GM18502 (cell line): ENCODE measurements around the gene OMP.

ENCODE experiments used
- ATAC-seq: cut with Tn5 transposase; IDR thresholded peaks from one replicate; pipeline ENCODE4 v1.9.1; 2021; ENCODE audit warnings: mild to moderate bottlenecking; ENCODE audit not compliant: unreplicated experiment, poor library complexity

Gene OMP

DNA sequence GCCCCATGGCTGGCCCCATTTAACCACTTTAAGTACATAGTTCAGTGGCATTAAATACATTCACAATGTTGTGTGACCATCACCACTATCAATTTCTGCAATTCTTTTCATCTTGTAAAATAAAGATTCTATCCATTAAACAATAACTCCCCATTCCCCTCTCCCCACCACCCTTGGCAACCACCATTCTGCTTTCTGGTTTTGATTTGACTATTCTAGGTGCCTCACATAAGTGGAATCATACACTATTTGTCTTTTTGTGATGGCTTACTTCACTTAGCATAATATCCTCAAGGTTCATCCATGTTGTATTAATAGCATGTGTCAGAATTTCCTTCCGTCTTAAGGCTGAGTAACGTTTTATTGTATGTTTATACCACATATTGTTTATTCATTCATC, 32.4 kb downstream of the OMP start:
- no peak for ATAC-seq

DNA sequence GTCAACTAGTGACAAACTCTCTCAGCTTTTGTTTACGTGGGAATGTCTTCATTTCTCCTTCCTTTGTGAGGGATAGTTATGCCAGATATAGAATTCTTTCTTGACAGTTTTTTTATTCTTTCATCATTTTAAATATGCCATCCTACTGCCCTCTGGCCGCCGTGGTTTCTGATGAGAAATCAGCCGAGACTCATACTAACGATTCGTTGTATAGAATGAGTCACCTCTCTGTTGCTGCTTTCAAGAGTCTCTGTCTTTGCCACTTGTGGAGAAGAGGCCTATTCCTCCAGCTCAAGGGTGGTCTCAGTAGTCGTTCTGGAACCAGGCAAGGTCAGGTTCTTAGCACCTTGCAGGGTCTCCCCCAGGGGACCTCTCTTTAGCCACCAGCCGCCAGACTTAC, 33.4 kb downstream of the OMP start:
- ATAC-seq: no peak

- ATAC-seq: no peak
These were observed 34.3 kb downstream of the OMP start for GRCh38 chr11:77136784-77137420.

DNA sequence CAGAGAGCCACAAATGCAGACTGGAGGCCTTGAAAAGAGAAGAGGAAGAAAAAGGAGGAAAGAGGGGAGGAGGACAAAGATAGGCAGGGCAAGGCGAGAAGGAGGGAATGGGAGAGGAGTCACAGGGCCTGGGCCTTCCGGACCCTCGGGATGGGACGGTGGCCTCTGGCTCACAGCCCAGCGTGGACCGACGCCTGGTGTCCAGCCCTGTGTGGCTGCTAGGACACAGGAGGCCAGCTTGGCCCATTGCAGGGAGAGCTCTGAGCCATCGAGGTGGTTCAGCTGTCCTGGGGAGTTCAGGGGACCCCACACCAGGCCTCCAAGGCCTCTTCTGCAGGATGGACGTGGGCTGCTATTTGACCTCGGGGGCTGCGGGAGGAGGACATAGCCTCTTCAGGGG, 34.8 kb downstream of the OMP start:
- ATAC-seq: no peak

DNA sequence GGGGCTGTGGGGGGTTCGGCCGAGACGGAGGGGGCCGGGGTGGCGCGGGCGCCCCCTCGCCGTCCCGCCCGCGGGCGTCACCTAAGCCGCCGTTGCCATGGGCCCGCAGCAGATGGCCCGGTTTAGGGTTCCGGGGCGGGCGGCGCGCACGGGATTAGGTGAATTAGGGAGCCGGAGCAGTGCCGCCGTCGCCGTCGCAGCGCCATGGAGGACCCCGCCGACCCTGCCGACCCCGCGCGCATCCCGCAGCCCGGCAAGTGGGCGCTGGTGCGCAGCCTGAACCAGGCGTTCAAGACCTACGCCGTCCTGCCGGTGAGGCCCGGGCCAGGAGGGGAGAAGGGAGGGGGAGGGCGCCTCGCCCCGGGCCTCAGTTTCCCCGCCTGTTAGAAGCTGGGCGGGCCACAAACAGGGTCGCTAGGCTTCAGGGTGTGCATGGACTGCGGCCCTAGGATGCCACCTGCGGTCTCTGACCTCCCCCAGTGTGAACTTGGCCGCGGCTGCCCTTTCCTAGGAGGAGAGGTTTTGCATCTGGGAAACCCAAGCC, 35.5 kb downstream of the OMP start:
- no peak for ATAC-seq

DNA sequence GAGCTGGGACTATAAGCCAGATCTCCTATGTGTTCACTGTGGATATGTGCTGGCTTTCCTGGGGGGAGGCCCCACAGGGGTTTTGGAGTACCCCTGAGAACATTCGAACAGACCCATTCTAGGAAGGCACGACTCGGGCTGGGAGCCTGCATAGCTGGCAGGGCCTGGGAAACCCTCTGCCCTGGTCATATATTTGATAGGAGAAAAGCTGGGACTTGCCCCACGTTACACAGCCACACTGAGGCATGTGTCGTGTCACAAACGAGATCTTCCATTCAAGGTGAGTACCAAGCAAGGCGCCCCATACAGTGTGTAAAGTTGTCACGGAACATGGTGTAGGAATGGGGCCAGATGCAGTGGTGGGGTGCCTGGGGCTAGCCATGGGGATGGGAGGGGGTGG, 36.6 kb downstream of the OMP start:
- no peak for ATAC-seq

DNA sequence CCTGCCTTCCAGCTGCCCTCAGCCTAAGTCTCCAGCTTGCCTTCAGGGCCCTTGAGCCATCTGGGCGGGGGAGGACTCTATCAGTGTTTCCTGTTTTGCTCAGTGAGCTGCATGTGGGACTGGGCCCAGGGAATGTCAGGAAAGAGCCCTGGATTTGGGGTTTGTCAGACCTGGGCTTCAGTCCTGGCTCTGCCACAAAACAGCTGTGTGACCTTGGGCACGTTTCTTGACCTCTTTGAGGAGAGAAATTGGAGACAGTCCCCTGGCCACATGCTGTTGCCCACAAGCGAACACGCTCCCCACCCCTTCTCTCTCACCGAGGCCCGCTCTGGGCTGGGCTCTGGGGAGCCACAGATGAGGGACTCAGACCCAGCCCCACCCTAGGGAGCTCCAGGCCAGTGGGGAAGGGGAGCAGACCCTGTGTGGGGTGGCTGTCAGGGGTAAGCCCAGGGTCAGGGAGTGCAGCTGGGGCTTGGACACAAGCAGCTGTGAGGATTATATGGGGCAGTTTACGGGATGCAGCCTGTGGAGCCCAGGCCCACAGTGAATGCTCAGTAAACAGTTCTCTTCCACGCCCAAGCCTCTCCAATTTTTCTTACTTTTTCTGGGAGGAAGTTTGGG, 37.7 kb downstream of the OMP start:
- no peak for ATAC-seq

DNA sequence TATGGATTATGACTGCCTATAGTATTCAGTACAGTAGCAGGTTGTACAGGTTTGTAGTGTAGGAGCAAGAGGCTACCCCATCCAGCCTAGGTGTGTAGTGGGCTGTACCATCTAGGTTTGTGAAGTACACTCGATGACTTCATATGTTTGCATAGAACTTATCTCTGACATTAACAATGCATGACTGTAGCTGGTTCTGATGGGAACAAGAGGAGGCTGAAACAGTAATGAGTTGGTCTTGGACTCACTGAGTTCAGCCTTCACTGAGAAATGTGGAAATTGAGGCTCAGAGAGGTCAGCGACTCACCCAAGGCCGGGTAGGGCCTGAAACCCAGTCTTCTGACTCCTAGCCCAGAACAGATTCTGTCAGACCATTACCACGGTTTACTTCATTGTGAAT, 38.4 kb downstream of the OMP start:
- ATAC-seq: no peak

DNA sequence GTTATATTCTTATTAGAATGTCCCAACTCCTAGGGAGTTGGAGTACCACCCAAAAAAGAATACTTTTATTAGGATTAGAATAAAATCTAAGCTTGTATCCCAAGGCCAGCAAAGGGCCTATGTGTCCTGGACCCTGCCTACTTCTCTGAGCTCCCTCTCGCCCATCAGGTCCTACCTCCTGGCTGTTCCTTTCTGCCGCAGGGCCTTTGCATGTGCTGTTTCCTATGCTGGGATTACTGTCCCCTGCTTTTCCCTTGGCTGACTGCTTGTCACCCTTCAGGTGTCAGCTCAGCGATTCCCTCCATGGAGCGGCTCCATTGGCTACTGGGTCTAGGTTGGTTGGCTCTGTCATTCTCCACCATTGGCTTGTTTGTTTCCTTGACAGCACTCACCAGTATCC, 38.8 kb downstream of the OMP start:
- ATAC-seq: no peak

- no peak for ATAC-seq
These were observed 39.7 kb downstream of the OMP start for GRCh38 chr11:77142091-77142975.

- ATAC-seq: no peak
These were observed 40.9 kb downstream of the OMP start for GRCh38 chr11:77143405-77144020.

GRCh38 chr11:77144196-77144856, 41.7 kb downstream of the OMP start:
- no peak for ATAC-seq

DNA sequence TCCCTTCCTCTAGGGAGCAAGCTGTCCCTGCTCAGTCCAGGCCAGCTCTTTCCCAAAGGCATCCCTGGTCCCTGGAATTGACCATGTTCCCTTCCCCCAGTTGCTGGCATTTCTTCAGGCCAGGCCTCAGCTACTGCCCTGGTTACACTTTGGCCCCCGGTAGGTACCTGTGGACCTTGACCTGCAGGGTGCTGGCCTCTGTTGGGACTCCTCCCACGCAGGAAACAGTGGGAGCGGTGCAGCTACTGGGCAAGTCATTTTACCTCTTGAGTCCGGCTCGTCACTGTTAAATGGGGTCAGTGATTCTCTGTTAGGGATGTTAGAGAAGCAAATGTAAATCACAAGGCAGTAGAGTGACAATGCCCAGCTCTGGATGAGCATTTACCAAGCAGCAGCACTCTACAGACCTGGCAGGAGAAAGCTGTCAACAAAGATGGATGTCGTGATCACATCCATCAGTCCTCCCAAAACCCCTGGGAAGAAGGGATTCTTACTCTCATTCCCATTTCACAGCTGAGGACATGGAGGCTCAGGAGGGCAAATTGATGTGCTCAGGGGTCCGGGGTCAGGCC, 42.3 kb downstream of the OMP start:
- ATAC-seq: no peak

DNA sequence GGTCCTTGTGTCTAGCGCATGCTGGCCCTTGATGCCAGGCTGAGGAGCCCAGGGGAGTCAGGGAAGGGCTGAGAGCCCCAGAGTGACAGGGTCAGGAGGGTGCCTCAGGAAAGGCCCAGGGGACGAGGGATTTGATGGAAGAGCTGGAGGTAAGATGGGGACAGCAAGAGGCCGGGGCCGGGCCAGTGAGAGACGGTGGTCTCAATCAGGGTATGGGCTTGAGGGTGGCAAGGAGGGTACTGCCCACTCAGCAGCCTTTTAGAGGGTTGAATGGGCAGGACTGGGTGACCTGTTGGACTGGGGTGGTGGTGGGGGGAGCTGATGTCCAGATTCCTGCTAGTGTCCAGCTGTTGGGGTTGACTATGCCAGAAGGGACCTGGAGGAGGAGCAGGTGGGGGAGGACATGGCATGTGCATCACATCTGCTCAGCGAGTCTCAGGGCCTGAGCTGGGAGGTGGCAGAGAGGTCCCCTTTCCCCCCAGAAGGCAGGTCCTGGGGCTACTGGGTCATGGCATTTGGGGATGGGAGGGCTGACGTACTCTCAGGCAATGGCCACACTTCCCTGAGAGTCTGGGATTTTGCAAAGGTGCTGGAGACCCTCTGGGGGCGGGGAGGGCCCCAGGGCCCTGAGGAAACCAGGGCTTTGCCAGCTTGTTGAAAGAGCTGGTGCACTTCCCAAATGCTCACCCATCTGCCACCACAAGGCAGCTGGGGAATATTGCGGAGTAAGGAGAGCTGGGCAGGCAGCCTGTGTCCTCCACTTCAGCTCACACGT, 43.8 kb downstream of the OMP start:
- no peak for ATAC-seq

- ATAC-seq: no peak
These were observed 44.3 kb downstream of the OMP start for GRCh38 chr11:77147036-77147315.

DNA sequence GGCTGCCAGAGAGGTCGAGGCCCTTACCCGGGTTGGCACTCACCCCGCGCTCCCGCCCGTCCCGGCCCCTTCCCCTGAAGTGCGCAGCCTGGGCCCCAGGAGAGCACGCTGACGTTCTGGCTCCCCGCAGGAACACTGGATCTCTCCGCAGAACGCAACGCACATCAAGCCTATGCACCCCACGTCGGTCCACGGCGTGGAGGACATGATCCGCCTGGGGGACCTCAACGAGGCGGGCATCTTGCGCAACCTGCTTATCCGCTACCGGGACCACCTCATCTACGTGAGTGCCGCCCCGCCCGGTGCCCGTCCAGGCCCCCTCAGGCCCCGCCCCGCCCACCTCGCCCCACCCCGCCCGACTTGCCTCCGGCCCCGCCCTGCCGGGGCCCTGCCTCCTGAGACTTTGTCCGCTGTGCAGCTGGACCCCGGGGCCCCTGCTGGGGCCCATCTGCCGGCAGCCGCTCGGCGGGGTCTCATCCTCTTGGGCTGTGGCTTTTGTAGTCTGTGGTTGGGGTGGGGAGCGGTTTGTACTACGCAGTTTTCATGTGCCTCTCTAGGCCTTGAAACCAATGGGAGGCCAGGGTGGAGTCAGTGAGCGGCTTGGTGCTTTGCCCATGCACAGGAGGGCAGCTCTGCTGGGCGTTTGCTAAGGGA, 45.2 kb downstream of the OMP start:
- ATAC-seq: no peak

DNA sequence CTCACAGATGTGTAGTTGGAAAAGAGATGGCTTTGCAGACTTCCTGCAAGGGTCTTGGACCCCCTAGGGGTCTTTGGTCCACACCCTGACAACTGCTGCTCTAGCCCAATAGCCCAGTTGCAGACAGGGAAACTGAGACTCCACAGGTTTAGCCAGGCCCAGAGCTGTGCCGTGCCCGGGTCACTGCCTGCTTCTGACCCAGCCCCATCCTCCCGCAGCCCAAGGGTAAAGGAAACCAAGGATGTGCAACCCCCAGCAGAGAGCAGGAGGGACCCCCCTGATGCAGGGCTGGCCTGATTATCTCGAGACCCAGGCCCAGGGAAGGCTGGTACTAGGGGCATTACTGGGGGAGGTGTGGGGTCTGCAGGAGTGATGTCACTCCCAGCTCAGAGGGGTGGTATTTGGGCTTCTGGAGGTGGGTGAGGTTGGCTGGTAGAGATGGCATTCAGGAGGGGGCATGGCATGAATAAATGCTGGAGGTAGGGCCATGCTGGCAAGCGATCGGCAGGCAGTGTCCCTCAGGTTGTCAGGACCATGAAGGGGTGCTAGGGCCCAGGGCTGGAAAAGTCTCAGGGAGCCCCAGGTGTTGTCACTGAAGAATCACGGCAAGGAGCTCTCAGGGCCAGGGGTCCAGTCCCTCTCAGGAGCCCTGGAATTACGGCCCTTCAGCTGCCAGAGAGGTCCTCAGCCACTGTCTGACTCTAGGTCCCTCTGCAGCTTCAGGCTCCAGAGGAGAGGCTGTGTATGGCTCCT, 46.5 kb downstream of the OMP start:
- ATAC-seq: no peak

DNA sequence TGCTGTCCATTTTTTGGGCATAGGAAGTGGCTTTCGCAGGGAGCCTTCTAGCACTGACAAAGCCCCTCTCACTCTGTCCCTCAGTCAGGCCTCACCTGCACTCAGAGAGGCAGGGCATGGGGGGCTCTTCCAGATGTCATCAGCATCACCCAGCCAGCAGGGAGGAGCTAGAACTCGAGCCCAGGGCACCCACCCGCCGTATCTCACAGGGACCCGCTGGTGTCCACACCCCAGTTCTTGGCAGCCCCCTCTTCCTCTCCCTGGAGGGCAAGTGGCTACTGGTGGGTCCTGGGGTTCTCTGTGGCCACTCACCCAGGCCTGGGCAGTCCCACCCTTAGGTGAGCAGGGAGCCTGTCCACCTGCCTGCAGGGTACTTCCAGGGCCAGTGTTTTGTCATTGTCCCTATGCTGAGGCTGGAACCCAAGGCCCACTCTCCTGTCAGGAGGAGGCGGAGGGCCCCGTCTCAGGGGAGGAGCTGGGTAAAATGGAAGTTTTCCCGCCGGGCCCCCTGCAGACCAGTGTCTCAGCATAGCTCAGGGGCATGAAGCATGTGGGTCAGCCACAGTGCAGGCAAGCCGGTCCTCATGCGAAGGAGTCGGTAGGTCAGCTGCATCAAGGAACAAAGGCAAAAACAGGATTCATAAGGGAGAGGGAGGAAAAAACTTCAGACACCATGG, 47.2 kb downstream of the OMP start:
- no peak for ATAC-seq
